DOHH2 (cell line): Measurements from ENCODE around the gene NBPF26.
"Not testable (repeated sequence)": the region's sequence is repeated elsewhere in the genome, so short reads cannot be mapped to it uniquely, and the experiment has no call there.

ENCODE experiments used
- H3F3A ChIP-seq: fragments of 200-600 bp; sonication (generic), shearing (Covaris generic); 2 replicates; pipeline ENCODE4 v1.6.0; 2016; ENCODE audit warnings: antibody characterized with exemption, mild to moderate bottlenecking; ENCODE audit not compliant: control insufficient read depth, insufficient read depth
- H3K27ac ChIP-seq: fragments of 200-600 bp; sonication (generic); 2 replicates; pipeline ENCODE4 v1.5.1; 2014; ENCODE audit warnings: low read depth, mild to moderate bottlenecking, low read length, moderate library complexity
- H3K27me3 ChIP-seq: fragments of 200-600 bp; sonication (generic); 2 replicates; pipeline ENCODE4 v1.6.1; 2014; ENCODE audit warnings: mild to moderate bottlenecking, low read length, mixed read lengths; ENCODE audit not compliant: control insufficient read depth
- H3K36me3 ChIP-seq: fragments of 200-600 bp; sonication (generic); 2 replicates; pipeline ENCODE4 v1.6.1; 2014; ENCODE audit warnings: mild to moderate bottlenecking, low read length, moderate library complexity, mixed read lengths; ENCODE audit not compliant: control insufficient read depth
- H3K4me1 ChIP-seq: fragments of 200-600 bp; sonication (generic); 2 replicates; pipeline ENCODE4 v1.6.1; 2014; ENCODE audit warnings: mild to moderate bottlenecking, low read length, mixed read lengths; ENCODE audit not compliant: control insufficient read depth
- H3K4me2 ChIP-seq: fragments of 200-600 bp; sonication (generic); 2 replicates; pipeline ENCODE4 v1.6.0; 2014; ENCODE audit warnings: mild to moderate bottlenecking, low read length, moderate library complexity
- H3K4me3 ChIP-seq: fragments of 200-600 bp; sonication (generic); 2 replicates; pipeline ENCODE4 v1.5.1; 2014; ENCODE audit warnings: mild to moderate bottlenecking, low read length, mixed read lengths
- H3K79me2 ChIP-seq: fragments of 200-600 bp; sonication (generic); 2 replicates; pipeline ENCODE4 v1.6.1; 2014; ENCODE audit warnings: mild to moderate bottlenecking, low read length, mixed read lengths; ENCODE audit not compliant: control insufficient read depth
- H3K9me2 ChIP-seq: fragments of 200-600 bp; sonication (generic); replicated peaks from 2 replicates; pipeline ENCODE4 v1.6.1; 2014; ENCODE audit warnings: mild to moderate bottlenecking, low read length, mixed read lengths; ENCODE audit not compliant: control insufficient read depth
- H3K9me3 ChIP-seq: fragments of 200-600 bp; sonication (generic); 2 replicates; pipeline ENCODE4 v1.6.1; 2014; ENCODE audit warnings: antibody characterized with exemption, low read length, mixed read lengths; ENCODE audit not compliant: control insufficient read depth, insufficient read depth
- H4K20me1 ChIP-seq: fragments of 200-600 bp; sonication (generic); 2 replicates; pipeline ENCODE4 v1.6.0; 2014; ENCODE audit warnings: low read depth, mild to moderate bottlenecking, antibody characterized with exemption, low read length, moderate library complexity; ENCODE audit not compliant: control insufficient read depth, insufficient read depth

NBPF26 gene

DNA sequence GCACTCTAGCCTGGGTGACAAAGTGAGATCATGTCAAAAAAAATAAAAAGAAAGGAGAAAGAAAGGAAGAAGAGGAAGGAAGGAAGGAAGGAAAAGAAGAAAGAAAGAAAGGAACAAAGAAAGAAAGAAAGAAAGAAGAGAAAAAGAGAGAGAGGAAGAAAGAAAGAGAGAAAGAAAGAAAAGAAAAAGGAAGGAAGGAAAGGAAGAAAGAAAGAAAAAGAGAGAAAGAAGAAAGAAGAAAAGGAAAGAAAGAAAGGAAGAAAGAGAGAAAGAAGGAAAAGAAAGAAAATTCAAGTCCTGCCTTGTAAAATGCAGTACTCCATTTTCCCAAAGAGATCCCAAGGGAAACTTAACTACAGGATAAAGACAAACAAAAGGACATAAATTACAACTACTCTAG, 154.5 kb downstream of the NBPF26 start:
- H4K20me1 ChIP-seq, H3K4me3 ChIP-seq, H3K9me3 ChIP-seq, H3K27me3 ChIP-seq, H3K4me2 ChIP-seq, H3F3A ChIP-seq, H3K27ac ChIP-seq, H3K4me1 ChIP-seq, H3K9me2 ChIP-seq, H3K36me3 ChIP-seq, H3K79me2 ChIP-seq: not testable (repeated sequence)

DNA sequence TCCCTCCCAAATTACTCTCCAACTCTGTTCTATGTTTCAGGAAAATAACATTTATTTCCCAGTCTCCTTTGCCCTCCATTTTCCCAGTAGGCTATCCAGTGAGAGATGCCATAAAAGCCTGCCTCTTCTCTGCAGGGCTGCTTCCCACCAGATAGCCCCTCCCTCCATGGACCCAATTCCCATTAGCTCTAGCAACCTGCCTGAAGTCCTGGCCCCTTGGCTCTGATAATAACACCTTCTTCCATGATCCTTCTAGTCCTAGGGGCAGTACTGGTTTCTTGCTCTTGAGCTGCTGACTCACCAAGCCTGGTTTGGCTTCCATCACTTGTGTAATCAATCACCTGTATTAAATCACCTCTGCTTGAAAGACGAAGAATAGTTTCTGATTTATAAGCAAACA, 156.3 kb downstream of the NBPF26 start:
- not testable (repeated sequence) for H3F3A ChIP-seq, H3K4me3 ChIP-seq, H3K27ac ChIP-seq, H3K9me2 ChIP-seq, H3K4me2 ChIP-seq, H3K4me1 ChIP-seq, H3K9me3 ChIP-seq, H3K27me3 ChIP-seq, H4K20me1 ChIP-seq, H3K79me2 ChIP-seq, H3K36me3 ChIP-seq

DNA sequence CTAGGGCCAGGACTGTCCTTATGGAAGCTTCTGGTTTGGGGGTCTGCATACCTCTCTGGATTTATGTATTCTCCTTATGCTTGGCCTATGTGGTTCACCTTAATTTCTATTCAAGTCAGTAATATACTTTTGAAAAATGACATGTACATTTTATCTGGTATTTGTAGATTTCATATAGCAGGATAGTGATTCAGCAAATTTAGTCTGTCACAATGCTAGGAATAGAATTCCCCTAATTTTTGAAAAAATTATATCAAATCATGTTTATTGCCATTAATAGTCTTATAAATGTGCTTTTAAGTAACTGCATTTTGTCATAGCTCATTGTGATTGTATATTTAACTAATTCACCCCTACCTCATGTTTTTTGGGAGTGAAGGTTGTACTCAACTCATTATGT, 158.2 kb downstream of the NBPF26 start:
- not testable (repeated sequence) for H3F3A ChIP-seq, H3K27me3 ChIP-seq, H3K4me1 ChIP-seq, H3K9me3 ChIP-seq, H3K36me3 ChIP-seq, H3K4me2 ChIP-seq, H4K20me1 ChIP-seq, H3K27ac ChIP-seq, H3K79me2 ChIP-seq, H3K4me3 ChIP-seq, H3K9me2 ChIP-seq
